GM21825 (cell line): ENCODE measurements around the gene TBC1D24.

Experiments
- ATAC-seq: cut with Tn5 transposase; IDR thresholded peaks from one replicate; pipeline ENCODE4 v1.9.1; 2021; ENCODE audit warnings: mild to moderate bottlenecking, moderate library complexity; ENCODE audit not compliant: unreplicated experiment

Gene TBC1D24

DNA sequence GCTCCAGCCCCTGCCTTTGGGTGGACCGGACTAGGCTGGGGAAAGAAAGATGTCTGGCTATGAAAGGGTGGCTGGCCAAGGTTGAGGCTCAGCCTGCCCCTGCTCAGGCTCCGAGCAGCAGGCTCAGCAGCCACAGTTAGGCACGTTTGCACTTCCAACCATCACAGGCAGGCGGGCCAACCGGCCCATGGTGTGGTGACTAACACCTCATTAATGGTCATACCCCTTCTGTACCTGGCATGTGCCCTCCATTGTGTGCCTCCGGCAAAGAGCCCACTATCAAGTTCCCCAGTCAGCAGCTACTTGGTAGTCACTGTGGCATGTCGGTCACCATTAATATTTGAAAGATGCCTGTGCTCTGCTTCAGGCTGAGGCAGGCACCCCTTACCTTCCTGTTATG lies 6.7 kb downstream of the TBC1D24 start:
- ATAC-seq, result no peak

DNA sequence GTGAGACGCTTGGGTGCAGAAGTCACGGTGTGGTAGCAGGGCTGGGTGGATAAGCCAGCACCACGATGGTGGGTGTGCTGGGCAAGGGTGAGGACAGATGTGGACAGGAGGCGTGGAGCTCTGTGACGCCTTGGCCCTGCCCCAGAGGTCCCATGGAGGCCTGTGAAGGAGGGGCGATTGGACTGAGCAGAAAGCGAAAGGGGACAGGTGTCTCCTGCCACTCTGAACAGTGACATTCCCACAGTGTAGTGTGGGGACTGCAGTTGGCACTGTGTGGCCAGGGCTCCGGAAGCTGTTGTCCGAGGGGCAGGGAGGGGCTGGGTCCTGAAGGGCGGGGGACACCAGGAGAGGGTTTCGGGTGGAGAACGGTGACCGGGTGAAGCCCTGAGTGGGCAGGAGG lies 7.3 kb downstream of the TBC1D24 start:
- no peak for ATAC-seq

DNA sequence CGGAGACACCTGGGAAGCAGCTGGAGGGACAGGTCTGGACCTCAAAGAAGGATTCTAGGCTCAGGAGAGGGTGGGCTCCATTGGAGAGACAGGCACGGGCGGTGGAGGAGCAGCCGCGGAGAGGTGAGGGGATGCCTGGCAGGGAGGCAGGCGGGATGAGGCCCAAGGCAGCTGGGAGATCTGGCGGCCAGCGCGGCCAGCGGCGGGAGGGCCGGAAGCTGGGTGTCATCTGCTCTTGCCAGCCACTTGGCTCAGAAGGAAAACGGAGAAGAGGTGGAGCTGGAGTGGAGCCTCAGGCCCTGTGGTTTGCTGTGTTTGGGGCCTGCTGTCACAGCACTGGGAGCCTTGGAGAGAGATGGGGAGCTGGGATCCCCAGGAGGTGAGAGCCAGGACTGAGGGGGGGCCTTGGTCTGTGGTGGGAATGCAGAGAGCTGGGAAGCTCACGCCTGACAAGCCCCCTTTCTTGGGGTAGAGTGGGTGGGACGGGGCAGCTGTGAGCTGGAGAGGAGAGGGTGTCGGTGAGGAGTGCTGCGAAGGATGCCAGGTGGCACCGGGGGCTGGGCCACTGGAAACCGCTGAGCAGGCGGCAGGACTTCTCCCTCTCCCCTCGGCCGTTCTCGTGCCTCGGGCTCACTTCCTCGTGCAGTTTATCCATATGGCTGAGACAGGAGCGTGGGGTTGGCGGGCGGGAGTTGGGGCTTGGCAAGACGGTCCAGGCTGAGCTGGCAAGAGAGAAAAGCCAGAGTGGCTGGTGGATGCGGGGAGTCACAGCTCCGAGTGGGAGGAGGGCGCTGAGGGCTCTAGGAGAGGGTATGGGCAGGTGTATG lies 8.0 kb downstream of the TBC1D24 start:
- ATAC-seq, result no peak

DNA sequence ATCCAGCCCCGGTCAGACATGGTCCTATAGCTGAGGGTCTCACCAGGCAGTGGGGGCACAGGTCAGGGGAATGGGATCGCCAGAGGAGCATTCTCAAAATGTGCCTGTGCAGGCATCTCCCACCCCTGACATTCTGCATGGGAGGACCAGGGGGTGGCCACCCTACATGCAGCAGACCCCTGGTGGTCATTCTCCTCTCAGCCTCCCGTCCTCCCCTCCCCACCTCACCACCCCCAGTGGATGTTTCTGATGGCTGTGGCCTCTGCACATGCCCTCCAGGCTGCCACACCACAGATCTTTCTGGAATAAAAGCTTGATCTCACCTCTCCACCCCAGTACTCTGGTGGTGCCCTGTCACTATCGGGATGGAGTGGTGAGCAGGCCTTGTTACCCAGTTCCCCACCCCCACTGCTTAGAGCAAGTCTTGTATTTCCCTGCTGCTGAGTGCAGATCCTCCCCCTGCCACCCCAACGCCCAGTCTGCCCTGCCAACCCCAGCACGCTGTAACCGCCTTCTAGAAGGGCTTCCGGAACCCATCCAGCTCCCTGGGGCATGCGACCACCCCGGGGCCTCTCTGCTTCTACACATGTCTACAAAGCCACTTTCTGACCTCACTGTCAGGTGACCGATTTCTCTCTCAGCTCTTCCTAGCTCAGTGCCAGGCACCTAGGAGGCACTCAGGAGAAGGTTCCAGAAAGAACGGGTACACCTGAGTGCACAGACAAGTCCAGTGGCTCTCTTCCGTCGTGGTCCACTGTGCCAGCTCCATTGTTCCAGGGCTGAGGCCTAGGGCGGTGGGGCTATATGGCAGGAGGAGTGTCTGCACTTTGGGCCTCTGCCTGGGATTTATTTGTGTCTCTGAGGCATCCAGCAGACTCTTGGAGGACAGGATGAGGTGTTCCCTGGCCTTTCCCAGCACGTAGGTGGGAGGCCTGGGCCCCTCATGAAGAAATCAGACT lies 9.3 kb downstream of the TBC1D24 start:
- no peak for ATAC-seq

DNA sequence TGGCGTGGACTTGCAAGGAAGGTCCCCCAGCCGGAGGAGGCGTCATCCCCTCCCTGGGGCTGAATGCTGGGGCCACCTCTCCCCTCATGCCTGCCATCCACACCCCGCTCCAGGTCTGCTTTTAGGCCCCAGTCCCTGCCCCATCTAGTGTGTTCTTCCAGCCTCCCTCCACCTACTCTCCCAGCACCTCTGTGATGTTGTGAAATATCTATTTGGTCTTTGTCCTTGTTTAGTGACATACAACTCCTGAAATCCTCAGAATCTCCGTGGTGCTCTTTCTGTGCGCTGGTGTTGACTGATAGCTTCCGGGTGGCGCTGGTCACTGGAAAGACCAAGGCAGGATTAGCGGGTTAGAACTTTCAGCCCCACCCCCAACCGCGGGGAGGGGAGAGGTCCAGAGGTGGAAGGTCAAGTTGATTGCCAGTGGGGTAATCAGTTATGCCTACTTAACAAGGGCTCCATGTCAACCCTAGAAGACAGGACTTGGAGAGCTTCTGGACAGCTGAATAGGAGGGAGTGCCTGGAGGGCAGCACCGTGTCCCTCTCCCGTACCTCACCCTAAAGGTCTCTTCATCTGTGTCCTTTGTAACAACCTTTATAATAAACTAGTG lies 10.1 kb downstream of the TBC1D24 start:
- ATAC-seq, result no peak

DNA sequence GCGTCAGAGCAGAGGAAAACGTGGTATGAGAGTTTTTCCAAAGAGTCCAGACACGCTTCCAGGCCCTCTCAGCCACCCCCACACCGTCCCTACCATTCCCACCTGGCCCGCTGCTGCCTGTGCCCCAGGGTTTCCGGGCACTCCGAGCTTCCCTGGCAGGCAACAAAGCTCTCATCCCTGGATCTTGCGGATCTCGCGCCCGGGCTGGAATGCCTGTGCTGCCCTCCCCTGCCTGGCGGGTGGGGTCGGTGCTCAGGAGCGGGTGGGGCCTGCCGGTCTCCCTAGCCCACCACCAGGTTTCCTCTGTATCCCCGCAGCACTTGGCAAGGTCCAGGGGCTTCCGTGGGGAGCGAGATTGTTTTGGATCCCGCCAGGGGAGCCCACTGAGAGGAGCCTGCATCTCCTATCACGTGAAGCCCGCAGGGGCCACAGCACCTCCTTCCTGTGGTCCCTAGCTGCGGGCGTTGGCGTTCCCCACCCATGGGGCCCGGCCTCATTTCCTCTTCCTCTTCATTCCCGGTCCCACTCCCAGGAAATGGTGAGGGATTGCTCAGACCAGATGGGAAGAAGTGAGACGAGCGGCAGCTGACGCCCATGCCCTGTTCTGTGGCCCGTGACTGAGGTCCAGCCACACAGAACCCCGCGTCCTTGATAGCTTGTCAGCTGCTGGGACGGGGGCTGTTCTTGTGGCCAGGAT lies 11.0 kb downstream of the TBC1D24 start:
- no peak for ATAC-seq

DNA sequence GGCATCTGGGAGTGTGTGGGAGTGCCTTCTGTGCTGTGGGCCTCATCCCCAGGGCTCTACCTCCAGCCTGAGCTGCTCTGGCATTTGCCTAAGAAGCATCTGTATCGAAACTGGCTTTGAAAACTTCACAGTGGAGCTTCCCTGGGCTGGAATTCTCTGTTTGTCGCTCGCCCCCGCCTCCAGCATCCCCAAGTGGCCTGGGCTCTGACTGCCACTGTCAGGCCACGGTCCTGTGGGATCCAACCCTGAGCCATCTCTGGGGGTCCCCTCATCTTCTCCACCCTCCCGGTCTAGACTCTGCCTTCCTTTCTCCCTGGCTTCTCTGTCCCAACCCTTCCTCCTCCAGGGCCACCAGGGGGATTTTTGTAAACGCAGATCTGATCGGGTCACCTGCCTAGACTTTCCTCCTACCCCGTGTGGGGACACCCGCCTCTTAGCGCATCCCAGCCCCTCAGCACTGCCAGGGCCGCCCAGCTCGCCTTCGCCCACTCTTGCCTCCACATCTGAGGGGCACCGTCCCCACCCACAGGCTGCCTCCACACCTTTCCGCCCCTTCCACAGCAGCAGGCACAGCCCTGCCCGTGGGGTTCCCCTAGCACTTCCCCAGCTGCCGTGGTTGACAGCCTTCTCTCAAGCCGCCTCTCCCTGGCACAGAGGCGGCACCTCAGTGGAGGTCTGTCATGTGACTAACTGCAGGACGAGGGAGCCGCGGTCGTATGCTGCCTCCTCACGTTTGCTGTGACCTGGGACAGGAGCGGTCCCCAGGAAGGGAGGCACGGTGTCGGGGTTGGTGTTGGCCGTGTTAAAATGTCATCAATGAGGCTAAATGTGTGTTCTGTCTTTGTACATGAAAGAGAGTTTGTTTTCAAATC lies 12.0 kb downstream of the TBC1D24 start:
- ATAC-seq, result peak; percentile 56

DNA sequence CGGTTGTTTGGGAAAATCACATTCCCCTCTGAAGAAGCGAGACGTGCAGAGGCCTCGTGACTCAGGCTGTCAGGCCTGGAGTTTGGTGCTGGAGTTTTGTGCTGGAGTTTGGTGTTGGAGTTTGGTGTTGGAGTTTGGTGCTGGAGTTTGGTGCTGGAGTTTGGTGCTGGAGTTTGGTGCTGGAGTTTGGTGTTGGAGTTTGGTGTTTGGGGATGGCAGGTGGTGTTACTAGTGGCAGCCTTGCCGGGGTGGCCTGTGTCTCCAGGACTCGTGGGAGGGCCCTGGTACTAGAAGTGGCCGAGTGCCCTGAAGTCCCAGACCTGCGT lies 12.6 kb downstream of the TBC1D24 start:
- ATAC-seq, result no peak

DNA sequence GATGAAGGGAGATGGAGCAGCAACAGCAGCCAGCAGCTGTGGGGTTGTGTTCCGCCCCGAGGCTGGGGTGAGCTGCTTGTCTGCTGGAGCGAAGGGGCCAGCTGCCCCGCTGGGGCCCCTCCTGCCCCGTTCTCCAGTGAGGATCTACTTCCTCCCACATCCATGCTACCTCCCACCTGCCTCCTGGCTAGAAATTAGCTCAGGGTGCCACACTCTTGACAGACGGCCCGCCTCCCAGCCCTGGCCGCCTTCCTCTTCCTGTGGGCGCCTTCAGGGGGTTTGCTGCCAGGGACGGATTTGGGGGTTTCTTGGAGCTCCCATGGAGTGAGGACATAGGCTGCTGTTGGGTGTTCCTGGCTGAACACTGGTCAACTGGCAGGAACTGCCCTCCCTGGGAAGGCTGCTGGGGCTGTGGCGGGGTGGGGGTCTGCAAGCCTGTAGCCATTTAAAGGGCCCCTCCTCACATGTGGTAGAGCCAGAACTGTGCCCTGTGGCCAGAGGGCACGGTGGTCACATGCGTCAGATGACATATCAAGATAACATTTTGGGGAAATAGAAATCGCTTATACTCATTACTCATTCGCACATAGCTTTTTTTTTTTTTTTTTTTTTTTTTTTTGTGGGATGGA lies 13.1 kb downstream of the TBC1D24 start:
- no peak for ATAC-seq

DNA sequence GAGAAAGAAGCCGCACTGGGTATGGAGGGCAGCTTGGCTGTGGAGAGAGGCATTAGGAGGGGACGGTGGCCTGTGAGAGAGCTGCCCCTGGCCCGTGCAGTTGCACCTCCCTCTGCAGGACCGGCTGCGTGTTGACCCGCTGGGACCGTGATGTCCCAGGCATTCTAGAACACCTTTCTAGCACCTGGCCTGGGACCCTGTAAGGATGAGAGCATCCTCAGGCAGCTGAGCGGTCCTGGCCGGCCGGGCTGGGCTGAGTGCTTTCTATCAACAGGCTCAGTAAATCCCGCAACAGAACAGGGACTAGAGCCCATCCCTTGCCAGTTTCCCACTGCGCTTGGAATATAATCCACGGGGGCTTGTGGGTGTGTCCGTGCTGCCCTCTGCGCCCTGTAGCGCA lies 14.7 kb downstream of the TBC1D24 start:
- ATAC-seq, result no peak

DNA sequence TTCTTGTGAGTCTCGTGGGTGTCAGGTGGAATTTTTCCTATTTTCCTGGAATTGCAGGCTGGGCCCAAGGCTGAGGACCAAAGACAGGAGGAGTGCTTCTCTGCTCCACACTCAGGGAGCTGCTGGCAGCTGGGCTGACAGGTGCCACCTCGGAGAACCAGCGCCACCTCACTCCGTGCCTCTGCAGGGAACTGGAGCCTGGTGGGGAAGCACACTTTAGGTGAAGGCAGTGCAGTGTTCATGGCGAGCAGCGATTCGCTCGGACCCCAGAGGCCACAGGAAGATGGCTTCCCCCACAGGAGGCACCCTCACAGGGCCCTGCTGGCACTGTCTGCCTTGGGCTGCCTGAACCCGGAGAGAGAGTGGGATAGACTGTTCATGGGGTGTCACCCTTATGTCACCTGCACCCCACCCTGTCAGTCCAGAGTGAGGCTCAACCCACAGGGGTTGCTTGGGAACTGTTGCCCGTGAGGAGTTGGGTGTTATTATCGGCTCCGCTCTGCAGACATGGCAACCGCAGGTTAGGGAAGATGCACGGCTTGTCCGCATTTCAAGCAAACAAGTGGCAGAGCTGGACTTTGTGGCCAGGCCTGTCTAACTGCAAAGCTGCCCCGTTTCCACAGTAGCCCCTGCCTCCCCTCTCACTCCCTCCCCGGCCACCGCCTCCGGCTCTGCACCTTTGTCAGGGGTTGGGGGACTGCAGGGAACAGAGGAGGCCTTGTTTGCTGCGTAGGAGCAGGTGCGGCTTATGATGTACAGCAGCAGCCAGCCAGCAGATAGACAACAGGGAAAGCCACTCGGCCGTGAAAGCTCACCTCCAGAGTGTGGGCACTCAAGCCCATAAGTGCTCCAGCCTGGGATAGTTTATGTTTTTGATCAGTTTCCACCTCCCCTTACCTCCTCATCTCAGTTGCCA lies 15.5 kb downstream of the TBC1D24 start:
- ATAC-seq, result no peak

DNA sequence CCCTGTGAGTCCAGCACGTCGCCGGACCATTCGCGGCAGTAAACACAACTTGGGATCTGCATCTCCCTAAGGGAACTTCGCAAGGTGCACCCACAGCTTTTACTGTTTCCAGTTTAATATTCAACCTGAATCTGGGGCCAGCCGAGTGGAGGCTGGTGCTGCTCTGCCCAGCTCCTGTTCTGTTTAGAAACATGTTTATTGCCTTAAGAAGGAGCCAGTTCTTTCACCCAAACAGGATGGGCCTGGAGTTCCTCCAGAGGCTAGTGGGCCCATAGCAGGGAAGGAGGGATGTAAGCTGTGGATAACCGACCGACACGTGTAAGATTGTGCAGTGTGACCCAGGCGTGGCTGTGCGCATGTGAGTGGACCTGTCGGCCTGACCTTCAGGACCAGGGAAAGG lies 17.4 kb downstream of the TBC1D24 start:
- ATAC-seq, result no peak

DNA sequence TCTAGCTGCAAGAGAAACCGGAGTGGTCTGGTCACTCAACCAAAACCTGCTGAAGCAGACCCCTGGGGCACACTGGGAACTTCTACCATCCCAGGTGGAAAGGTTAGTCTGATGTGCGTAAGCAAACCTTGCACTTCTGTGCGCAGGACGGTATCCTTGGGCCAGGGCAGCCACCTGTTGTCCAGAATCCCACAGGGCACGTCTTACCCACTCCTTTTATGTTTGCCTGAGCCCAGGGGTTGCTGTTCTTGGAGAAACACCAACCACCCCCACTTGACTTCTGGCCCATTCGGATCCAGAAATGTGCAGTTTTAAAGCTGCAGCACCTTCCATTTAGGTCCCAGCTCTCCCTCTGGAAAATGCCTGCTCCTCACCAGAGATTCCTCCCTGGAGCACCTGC lies 18.7 kb downstream of the TBC1D24 start:
- ATAC-seq, result no peak

DNA sequence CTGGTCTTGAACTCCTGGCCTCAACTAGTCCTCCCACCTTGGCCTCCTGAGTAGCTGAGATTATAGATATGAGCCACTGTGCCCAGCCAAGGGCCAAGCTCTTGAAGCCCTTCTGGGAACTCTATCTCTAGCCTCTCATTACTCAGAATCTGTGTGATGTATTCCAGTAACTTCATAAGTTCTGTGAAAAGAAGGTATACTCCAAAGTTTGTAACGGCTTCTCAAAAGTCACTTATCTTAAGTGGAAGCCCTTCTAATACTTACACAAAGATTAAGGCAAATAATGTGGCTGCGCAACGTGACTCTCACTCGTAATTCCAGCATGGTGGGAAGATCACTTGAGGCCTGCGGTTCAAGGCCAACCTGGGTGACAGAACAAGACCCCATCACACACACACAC lies 19.7 kb downstream of the TBC1D24 start:
- ATAC-seq, result no peak

DNA sequence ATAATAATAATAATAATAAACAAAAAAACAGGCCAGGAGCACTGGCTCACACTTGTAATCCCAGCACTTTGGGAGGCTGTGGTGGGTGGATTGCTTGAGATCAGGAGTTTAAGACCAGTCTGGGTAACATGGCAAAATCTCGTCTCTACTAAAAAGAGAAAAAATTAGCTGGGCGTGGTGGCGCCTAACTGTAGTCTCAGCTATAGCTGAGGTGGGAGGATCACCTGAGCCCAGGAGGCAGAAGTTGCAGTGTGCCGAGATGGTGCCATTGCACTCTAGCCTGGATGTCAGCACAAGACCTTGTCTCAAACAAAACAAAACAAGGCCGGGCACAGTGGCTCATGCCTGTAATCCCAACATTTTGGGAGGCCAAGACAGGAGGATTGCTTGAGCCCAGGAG lies 20.1 kb downstream of the TBC1D24 start:
- ATAC-seq, result no peak

DNA sequence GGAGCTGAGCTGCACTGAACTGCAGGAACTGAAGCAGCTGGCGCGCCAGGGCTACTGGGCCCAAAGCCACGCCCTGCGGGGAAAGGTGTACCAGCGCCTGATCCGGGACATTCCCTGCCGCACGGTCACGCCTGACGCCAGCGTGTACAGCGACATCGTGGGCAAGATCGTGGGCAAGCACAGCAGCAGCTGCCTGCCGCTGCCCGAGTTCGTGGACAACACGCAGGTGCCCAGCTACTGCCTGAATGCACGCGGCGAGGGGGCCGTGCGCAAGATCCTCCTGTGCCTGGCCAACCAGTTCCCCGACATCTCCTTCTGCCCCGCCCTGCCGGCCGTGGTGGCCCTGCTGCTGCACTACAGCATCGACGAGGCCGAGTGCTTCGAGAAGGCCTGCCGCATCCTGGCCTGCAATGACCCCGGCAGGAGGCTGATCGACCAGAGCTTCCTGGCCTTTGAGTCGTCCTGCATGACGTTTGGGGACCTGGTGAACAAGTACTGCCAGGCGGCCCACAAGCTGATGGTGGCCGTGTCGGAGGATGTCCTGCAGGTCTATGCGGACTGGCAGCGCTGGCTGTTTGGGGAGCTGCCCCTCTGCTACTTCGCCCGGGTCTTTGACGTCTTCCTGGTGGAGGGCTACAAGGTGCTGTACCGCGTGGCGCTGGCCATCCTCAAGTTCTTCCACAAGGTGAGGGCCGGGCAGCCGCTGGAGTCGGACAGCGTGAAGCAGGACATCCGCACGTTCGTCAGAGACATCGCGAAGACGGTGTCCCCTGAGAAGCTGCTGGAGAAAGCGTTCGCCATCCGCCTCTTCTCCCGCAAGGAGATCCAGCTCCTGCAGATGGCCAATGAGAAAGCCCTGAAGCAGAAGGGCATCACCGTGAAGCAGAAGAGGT lies 21.5 kb downstream of the TBC1D24 start:
- ATAC-seq, result no peak

DNA sequence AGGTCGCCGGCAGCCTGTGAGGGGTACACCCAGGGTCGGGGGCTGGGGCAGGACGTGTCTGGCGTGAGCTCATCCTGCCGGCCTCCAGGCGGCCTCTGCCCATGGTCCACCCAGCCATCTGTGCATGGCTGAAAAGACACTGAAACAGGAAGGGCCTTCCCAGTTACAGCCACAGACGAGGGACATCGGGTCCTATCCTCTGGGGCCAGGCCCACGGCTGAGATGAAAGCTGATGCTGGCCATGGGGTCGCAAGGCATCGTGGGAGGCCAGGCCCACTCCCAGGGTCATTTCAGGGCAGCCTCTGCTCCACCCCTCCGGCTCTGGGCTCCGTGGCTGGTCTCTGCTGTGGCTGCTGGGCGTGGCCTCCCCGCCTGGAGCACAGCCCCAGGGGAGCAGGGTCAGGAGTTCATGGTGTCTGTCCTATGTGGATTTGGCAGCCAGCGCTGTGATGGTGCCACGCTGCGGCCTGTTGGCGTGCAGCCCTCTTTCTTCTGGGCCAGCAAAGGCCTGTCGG lies 22.2 kb downstream of the TBC1D24 start:
- ATAC-seq, result no peak
